ENCODE data around the gene HSF2BP. TPM values are rescaled to one million over a fixed set of nuclear protein-coding genes. Genes with fewer than 3 reads are reported as not detected.

The HSF2BP gene
- total RNA-seq, 4 donors from 2014 or later: 0.63 to 1.2 (median 0.66) TPM; not detected in 1

DNA sequence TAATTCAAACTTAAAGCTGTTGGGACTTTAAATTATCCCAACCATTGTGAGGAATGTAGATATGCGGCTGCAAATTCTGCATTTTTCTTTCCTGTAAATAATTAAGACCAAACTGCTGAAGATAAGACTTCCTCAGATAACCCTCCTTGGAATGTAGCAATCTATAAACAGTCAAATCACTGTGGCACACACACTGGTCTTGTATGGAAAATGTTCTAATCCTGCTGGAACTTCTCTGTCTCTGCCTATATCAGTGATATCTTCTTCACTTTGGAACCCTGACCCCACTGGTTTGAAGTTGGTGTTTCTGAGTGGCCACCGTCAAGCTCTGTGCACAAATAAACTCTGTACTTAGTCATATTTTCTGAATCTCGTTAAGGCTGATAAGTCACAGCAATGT, 32.9 kb downstream of the HSF2BP start:
- no peak for DNase-seq (ENCODE audit: extremely low spot score)
- intact Hi-C loops (cut with DNase I): no loop called here
- H3K36me3 ChIP-seq: no peaks in the 10 kb centered on the region
- 72% methylated on average over 3 of the region's 3 CpGs for WGBS
- TF ChIP-seq POLR2AphosphoS5 (IDR thresholded peaks at IDR 0.05): no peak
- no peak for TF ChIP-seq EP300 (IDR thresholded peaks at IDR 0.05)
- TF ChIP-seq, protein P1, sequence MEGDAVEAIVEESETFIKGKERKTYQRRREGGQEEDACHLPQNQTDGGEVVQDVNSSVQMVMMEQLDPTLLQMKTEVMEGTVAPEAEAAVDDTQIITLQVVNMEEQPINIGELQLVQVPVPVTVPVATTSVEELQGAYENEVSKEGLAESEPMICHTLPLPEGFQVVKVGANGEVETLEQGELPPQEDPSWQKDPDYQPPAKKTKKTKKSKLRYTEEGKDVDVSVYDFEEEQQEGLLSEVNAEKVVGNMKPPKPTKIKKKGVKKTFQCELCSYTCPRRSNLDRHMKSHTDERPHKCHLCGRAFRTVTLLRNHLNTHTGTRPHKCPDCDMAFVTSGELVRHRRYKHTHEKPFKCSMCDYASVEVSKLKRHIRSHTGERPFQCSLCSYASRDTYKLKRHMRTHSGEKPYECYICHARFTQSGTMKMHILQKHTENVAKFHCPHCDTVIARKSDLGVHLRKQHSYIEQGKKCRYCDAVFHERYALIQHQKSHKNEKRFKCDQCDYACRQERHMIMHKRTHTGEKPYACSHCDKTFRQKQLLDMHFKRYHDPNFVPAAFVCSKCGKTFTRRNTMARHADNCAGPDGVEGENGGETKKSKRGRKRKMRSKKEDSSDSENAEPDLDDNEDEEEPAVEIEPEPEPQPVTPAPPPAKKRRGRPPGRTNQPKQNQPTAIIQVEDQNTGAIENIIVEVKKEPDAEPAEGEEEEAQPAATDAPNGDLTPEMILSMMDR (IDR thresholded peaks at IDR 0.05): no peak
- TF ChIP-seq POLR2A (IDR thresholded peaks at IDR 0.05; ENCODE audit: low read depth): no peak
- peaks cover 0 to 10% (median 0%) of the 10 kb centered on the region in 4 donors for H3K9me3 ChIP-seq
- H3K4me1 ChIP-seq: no peaks in the 10 kb centered on the region
- H3K4me3 ChIP-seq: no peak overlapping the region
- H3K27ac ChIP-seq (replicated peaks in 1 of 4): no peak overlapping the region
- H3K27me3 ChIP-seq: no peaks in the 10 kb centered on the region

DNA sequence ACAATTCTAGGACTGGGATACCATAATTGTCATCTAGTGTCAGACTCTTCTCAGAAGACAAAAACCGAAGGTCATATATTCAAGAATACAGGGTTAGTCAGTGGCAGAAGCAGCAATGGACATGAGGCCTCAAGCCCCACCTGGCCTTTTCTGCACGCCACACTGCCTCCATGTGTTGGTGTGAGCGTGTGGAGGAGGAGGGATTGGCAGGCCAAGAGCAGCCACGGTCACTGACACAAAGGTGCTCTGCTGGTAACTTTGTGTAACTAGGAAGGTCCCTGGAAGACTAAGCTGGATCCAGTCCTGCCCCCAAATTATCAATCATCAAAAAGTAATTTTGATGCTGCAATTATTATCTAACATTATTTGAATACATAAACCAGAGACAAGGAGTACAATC, 34.9 kb downstream of the HSF2BP start:
- H3K27ac ChIP-seq (replicated peaks in 1 of 4): no peak overlapping the region
- H3K9me3 ChIP-seq: peaks cover 0 to 24% (median 2%) of the 10 kb centered on the region in 4 donors
- H3K4me1 ChIP-seq: no peaks in the 10 kb centered on the region
- intact Hi-C loops (cut with DNase I): no loop called here
- no peak for DNase-seq (ENCODE audit: extremely low spot score)
- TF ChIP-seq EP300 (IDR thresholded peaks at IDR 0.05) (no peak), POLR2A (IDR thresholded peaks at IDR 0.05; ENCODE audit: low read depth) (no peak)
- TF ChIP-seq, protein P1 (IDR thresholded peaks at IDR 0.05): no peak
- H3K27me3 ChIP-seq: no peaks in the 10 kb centered on the region
- H3K36me3 ChIP-seq: no peaks in the 10 kb centered on the region
- H3K4me3 ChIP-seq: no peak overlapping the region
- WGBS: 92% methylated on average over 4 of the region's 4 CpGs

DNA sequence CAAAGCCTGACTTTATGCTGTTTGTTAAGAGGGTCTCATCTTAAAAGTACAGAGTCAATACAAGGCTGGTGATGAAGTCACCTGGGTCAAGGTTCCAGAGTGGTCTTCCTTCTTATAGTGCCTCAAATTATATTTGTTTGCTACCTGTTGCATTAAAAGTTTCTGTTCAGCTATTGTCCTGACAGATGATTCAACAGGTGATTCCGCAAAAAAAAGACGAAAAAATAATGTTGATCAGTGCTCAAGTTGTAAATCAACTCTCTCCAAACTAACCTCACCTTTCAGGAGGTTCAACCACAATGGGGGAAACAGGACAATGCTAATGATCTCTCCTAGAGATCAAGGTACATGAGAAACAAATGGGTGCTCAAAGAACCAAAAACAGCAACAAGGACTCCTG, 35.7 kb downstream of the HSF2BP start:
- WGBS: 95% methylated on average over 2 of the region's 2 CpGs
- no peak for TF ChIP-seq POLR2AphosphoS5 (IDR thresholded peaks at IDR 0.05)
- TF ChIP-seq POLR2A (IDR thresholded peaks at IDR 0.05; ENCODE audit: low read depth): no peak
- TF ChIP-seq EP300 (IDR thresholded peaks at IDR 0.05): no peak
- TF ChIP-seq, protein P1 (IDR thresholded peaks at IDR 0.05): no peak

DNA sequence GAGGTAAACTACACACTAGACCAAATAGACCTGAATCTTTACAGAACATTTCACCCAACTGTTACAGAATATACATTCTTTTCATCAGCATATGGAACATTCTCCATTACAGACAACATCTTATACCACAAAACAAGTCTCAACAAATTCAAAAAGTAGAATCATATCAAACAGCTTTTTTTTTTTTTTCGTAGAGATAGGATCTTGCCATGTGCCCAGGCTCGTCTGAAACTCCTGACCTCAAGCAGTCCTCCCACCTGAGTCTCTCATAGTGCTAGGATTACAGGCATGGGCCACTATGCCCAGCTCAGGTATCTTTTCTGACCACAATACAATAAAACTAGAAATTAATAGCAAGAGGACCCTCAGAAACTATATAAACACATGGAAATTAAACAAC, 36.5 kb downstream of the HSF2BP start:
- TF ChIP-seq, protein P1 (IDR thresholded peaks at IDR 0.05): no peak
- TF ChIP-seq POLR2AphosphoS5 (IDR thresholded peaks at IDR 0.05) (no peak), EP300 (IDR thresholded peaks at IDR 0.05) (no peak), POLR2A (IDR thresholded peaks at IDR 0.05; ENCODE audit: low read depth) (no peak)
- DNase-seq (ENCODE audit: extremely low spot score): no peak

More for the DNA sequence above, 35.7 kb downstream of the HSF2BP start:
- intact Hi-C loops (cut with DNase I): no loop called here
- Histone ChIP-seq H3K4me1 (no peaks in the 10 kb centered on the region), H3K36me3 (no peaks in the 10 kb centered on the region), H3K4me3 (no peak overlapping the region), H3K27me3 (no peaks in the 10 kb centered on the region), H3K9me3 (peaks cover 0 to 18% (median 2%) of the 10 kb centered on the region in 4 donors), H3K27ac (replicated peaks in 1 of 4) (no peak overlapping the region)
- DNase-seq (ENCODE audit: extremely low spot score): no peak

DNA sequence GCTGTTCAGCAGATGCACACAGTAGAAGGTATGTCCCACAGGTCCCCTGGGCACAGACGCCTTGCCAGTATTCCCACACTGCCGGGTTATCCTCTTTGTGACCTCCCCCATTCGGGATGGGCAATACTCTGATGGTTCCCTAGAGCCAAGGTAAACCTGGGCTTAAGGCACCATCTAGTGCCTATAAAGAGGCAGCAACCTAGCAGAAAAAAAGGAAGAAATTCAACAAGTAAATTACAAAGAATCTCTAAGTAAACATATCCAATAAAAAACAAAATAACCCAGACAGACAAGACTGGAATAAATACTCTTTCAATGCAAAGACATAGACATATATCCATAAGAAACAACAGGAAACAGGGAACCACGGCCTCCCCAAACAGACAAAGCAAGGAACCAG, 39.4 kb downstream of the HSF2BP start:
- Histone ChIP-seq H3K4me3 (no peak overlapping the region), H3K27me3 (no peaks in the 10 kb centered on the region), H3K4me1 (no peaks in the 10 kb centered on the region), H3K27ac (replicated peaks in 1 of 4) (no peak overlapping the region), H3K36me3 (no peaks in the 10 kb centered on the region), H3K9me3 (peaks cover 0 to 14% (median 2%) of the 10 kb centered on the region in 4 donors)
- WGBS: 93% methylated on average over 4 of the region's 4 CpGs
- DNase-seq (ENCODE audit: extremely low spot score): no peak
- no peak for TF ChIP-seq POLR2AphosphoS5 (IDR thresholded peaks at IDR 0.05)
- no peak for TF ChIP-seq EP300 (IDR thresholded peaks at IDR 0.05)
- TF ChIP-seq POLR2A (IDR thresholded peaks at IDR 0.05; ENCODE audit: low read depth): no peak
- TF ChIP-seq, protein P1 (IDR thresholded peaks at IDR 0.05): no peak
- intact Hi-C loops (cut with DNase I): no loop called here

More for the DNA sequence above, 36.5 kb downstream of the HSF2BP start:
- Histone ChIP-seq H3K4me3 (no peak overlapping the region), H3K9me3 (peaks cover 0 to 14% (median 2%) of the 10 kb centered on the region in 4 donors), H3K27me3 (no peaks in the 10 kb centered on the region), H3K36me3 (no peaks in the 10 kb centered on the region), H3K27ac (replicated peaks in 1 of 4) (no peak overlapping the region), H3K4me1 (no peaks in the 10 kb centered on the region)
- intact Hi-C loops (cut with DNase I): no loop called here
- 89% methylated on average over 2 of the region's 2 CpGs for WGBS
